ENCODE data around the gene RASSF1. TPM values are rescaled to one million over a fixed set of nuclear protein-coding genes. Genes with fewer than 3 reads are reported as not detected.
A peak's percentile ranks its signal among the peaks of the same experiment; 100 is the strongest.

RASSF1 gene
- total RNA-seq, 1 donor from 2014 or later: 26.5 TPM

GRCh38 chr3:50304601-50305000 lies 36.0 kb downstream of the RASSF1 start:
- Mint-ChIP-seq H3K4me3 (ENCODE audit: unreplicated experiment) (no peak overlapping the region), H3K27me3 (ENCODE audit: low read depth, unreplicated experiment) (no peaks in the 10 kb centered on the region), H3K27ac (ENCODE audit: unreplicated experiment) (no peak overlapping the region), H3K36me3 (ENCODE audit: low read depth, unreplicated experiment) (peaks cover 6% of the 10 kb centered on the region), H3K4me1 (ENCODE audit: low read depth, unreplicated experiment) (peaks cover 8% of the 10 kb centered on the region), H3K9me3 (ENCODE audit: unreplicated experiment) (no peaks in the 10 kb centered on the region)
- Histone ChIP-seq H3K9ac (ENCODE audit: low read length) (no peak overlapping the region), H3K9me3 (ENCODE audit: insufficient read depth, low read depth, low read length) (peaks cover 2% of the 10 kb centered on the region), H3K4me2 (ENCODE audit: low read length) (no peak overlapping the region), H3K36me3 (ENCODE audit: insufficient read depth, low read length) (no peaks in the 10 kb centered on the region), H3K27me3 (ENCODE audit: insufficient read depth, low read length) (no peaks in the 10 kb centered on the region), H2AFZ (ENCODE audit: low read depth, low read length) (no peak overlapping the region), H3K27ac (ENCODE audit: low read depth, low read length) (no peak overlapping the region), H3K4me3 (ENCODE audit: insufficient read depth, low read depth, low read length) (no peak overlapping the region), H3K4me1 (ENCODE audit: insufficient read depth, low read length) (peaks cover 8% of the 10 kb centered on the region), H4K20me1 (ENCODE audit: insufficient read depth, low read length) (no peaks in the 10 kb centered on the region), H3K79me2 (ENCODE audit: insufficient read depth, low read length) (no peaks in the 10 kb centered on the region)
- DNase-seq (ENCODE audit: low read depth) (no peak), FAIRE-seq (no peak)
- TF ChIP-seq EZH2 (IDR thresholded peaks at IDR 0.05; ENCODE audit: insufficient read depth, low read length): no peak
- TF ChIP-seq CTCF (IDR thresholded peaks at IDR 0.05; ENCODE audit: insufficient read depth, low read depth, low read length): no peak

DNA sequence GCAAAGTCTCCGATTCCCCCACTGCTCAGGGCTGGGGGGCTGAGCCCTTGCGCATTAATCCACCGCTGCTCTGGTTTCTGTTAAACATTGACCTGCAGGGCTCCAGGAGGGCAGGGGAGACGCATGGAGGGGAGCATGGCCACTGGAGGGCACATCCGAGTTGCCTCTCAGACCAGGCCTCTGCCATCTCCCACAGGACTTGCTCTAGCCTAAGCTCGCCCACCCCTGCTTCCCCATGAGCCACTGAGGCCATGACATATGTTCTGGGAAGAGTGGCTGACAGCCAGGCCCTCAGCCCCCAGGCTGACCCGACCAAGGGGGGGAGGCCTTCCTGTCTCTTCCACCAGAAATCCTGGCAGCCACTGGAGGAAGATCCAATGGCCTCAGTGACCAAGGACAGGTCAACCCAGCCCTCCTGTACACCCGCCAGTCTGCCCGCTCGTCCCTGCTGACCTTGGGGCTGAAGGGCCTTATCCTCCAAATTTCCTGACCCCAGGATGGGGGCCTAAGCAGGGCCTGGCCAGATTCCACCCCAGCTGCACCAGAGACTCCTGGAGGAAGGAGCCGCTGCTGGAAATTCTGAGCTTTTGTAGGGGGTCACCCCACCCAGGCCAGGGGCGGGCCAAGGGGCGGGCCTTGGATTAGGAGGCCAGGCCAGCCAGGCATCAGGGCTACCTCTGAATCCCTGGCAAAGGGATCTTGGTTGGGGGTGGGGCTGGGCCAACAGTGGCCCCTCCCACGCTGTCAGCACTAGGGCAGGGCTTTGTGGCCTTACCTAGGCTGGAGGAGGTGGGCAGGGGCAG lies 37.4 kb downstream of the RASSF1 start, which contains the start of gene HYAL1:
HYAL1 (minus strand) TSS at position 562 of the 803 bp plus-strand sequence. CDS start 618 bp downstream, outside the sequence.
- Mint-ChIP-seq H3K27ac (ENCODE audit: unreplicated experiment) (peak within 1 kb of the TSS; percentile 69), H3K4me3 (ENCODE audit: unreplicated experiment) (no peak within 1 kb of the TSS), H3K4me1 (ENCODE audit: low read depth, unreplicated experiment) (peaks cover 8% of the 10 kb centered on the region), H3K9me3 (ENCODE audit: unreplicated experiment) (no peaks in the 10 kb centered on the region), H3K27me3 (ENCODE audit: low read depth, unreplicated experiment) (no peaks in the 10 kb centered on the region), H3K36me3 (ENCODE audit: low read depth, unreplicated experiment) (peaks cover 4% of the 10 kb centered on the region)
- no peaks in the 10 kb centered on the region for H3K9me3 ChIP-seq (ENCODE audit: insufficient read depth, low read depth, low read length)
- H3K36me3 ChIP-seq (ENCODE audit: insufficient read depth, low read length): no peaks in the 10 kb centered on the region
- H3K4me1 ChIP-seq (ENCODE audit: insufficient read depth, low read length): peaks cover 15% of the 10 kb centered on the region
- H3K4me2 ChIP-seq (ENCODE audit: low read length): no peak within 1 kb of the TSS
- TF ChIP-seq CTCF (IDR thresholded peaks at IDR 0.05; ENCODE audit: insufficient read depth, low read depth, low read length) (no peak), EZH2 (IDR thresholded peaks at IDR 0.05; ENCODE audit: insufficient read depth, low read length) (no peak)
- H3K9ac ChIP-seq (ENCODE audit: low read length): no peak within 1 kb of the TSS
- no peak within 1 kb of the TSS for H2AFZ ChIP-seq (ENCODE audit: low read depth, low read length)
- no peaks in the 10 kb centered on the region for H3K27me3 ChIP-seq (ENCODE audit: insufficient read depth, low read length)
- H3K79me2 ChIP-seq (ENCODE audit: insufficient read depth, low read length): no peaks in the 10 kb centered on the region
- FAIRE-seq: no peak
- no peak for DNase-seq (ENCODE audit: low read depth)
- no peak within 1 kb of the TSS for H3K4me3 ChIP-seq (ENCODE audit: insufficient read depth, low read depth, low read length)
- H4K20me1 ChIP-seq (ENCODE audit: insufficient read depth, low read length): no peaks in the 10 kb centered on the region
- H3K27ac ChIP-seq (ENCODE audit: low read depth, low read length): no peak within 1 kb of the TSS

Measured in astrocyte (in vitro differentiated cells and primary cell).